ENCODE data around the gene RSU1.

DNA sequence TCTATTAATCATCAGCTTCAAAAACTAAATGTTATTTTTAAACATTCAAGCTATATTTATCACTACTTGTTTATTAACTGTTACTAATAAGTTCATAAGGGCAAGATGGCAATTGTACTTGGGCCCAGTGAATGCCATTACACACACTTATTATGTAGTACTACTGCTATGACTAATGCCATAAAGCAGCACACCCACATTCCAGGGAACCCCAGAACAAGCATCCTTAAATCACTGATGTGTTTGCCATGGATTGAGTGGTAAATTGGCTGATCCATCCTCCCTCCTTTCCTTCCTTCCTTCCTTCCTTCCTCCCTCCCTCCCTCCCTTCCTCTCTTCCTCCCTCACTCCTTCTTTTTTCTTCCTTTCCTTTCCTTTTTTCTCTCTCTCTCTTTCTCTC lies 37.4 kb upstream of the RSU1 start:
- TF ChIP-seq CBX5 (IDR thresholded peaks at IDR 0.05; ENCODE audit: low read depth) (no peak), BMI1 (IDR thresholded peaks at IDR 0.05; ENCODE audit: borderline replicate concordance) (no peak), EZH2 (IDR thresholded peaks at IDR 0.05; ENCODE audit: borderline replicate concordance, control insufficient read depth, low read depth, low read length) (no peak), GABPA (IDR thresholded peaks at IDR 0.05; ENCODE audit: low read depth) (no peak), EGR1 (IDR thresholded peaks at IDR 0.05; ENCODE audit: borderline replicate concordance in 1 of 2, low read depth in 2 of 2, low read length in 2 of 2) (no peak), EP300 (IDR thresholded peaks at IDR 0.05; ENCODE audit: borderline replicate concordance in 1 of 2, control insufficient read depth in 1 of 2, low read depth in 2 of 2, low read length in 2 of 2) (no peak), HDAC6 (IDR thresholded peaks at IDR 0.05; ENCODE audit: unreplicated experiment) (no peak), TARDBP (IDR thresholded peaks at IDR 0.05; ENCODE audit: borderline replicate concordance) (no peak)
- TF ChIP-seq, protein P1, sequence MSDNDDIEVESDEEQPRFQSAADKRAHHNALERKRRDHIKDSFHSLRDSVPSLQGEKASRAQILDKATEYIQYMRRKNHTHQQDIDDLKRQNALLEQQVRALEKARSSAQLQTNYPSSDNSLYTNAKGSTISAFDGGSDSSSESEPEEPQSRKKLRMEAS (IDR thresholded peaks at IDR 0.05; ENCODE audit: low read depth, low read length), result no peak
- TF ChIP-seq, protein P2, sequence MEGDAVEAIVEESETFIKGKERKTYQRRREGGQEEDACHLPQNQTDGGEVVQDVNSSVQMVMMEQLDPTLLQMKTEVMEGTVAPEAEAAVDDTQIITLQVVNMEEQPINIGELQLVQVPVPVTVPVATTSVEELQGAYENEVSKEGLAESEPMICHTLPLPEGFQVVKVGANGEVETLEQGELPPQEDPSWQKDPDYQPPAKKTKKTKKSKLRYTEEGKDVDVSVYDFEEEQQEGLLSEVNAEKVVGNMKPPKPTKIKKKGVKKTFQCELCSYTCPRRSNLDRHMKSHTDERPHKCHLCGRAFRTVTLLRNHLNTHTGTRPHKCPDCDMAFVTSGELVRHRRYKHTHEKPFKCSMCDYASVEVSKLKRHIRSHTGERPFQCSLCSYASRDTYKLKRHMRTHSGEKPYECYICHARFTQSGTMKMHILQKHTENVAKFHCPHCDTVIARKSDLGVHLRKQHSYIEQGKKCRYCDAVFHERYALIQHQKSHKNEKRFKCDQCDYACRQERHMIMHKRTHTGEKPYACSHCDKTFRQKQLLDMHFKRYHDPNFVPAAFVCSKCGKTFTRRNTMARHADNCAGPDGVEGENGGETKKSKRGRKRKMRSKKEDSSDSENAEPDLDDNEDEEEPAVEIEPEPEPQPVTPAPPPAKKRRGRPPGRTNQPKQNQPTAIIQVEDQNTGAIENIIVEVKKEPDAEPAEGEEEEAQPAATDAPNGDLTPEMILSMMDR (IDR thresholded peaks at IDR 0.05 in 2 of 3, conservative IDR thresholded peaks at IDR 0.05 in 1 of 3; ENCODE audit: control insufficient read depth in 2 of 3, extremely low read depth in 1 of 3, insufficient read depth in 1 of 3, low read depth in 3 of 3, low read length in 3 of 3), result no peak
- TF ChIP-seq, protein P3, sequence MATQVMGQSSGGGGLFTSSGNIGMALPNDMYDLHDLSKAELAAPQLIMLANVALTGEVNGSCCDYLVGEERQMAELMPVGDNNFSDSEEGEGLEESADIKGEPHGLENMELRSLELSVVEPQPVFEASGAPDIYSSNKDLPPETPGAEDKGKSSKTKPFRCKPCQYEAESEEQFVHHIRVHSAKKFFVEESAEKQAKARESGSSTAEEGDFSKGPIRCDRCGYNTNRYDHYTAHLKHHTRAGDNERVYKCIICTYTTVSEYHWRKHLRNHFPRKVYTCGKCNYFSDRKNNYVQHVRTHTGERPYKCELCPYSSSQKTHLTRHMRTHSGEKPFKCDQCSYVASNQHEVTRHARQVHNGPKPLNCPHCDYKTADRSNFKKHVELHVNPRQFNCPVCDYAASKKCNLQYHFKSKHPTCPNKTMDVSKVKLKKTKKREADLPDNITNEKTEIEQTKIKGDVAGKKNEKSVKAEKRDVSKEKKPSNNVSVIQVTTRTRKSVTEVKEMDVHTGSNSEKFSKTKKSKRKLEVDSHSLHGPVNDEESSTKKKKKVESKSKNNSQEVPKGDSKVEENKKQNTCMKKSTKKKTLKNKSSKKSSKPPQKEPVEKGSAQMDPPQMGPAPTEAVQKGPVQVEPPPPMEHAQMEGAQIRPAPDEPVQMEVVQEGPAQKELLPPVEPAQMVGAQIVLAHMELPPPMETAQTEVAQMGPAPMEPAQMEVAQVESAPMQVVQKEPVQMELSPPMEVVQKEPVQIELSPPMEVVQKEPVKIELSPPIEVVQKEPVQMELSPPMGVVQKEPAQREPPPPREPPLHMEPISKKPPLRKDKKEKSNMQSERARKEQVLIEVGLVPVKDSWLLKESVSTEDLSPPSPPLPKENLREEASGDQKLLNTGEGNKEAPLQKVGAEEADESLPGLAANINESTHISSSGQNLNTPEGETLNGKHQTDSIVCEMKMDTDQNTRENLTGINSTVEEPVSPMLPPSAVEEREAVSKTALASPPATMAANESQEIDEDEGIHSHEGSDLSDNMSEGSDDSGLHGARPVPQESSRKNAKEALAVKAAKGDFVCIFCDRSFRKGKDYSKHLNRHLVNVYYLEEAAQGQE (IDR thresholded peaks at IDR 0.05; ENCODE audit: low read depth, low read length), result no peak
- TF ChIP-seq, protein P4, sequence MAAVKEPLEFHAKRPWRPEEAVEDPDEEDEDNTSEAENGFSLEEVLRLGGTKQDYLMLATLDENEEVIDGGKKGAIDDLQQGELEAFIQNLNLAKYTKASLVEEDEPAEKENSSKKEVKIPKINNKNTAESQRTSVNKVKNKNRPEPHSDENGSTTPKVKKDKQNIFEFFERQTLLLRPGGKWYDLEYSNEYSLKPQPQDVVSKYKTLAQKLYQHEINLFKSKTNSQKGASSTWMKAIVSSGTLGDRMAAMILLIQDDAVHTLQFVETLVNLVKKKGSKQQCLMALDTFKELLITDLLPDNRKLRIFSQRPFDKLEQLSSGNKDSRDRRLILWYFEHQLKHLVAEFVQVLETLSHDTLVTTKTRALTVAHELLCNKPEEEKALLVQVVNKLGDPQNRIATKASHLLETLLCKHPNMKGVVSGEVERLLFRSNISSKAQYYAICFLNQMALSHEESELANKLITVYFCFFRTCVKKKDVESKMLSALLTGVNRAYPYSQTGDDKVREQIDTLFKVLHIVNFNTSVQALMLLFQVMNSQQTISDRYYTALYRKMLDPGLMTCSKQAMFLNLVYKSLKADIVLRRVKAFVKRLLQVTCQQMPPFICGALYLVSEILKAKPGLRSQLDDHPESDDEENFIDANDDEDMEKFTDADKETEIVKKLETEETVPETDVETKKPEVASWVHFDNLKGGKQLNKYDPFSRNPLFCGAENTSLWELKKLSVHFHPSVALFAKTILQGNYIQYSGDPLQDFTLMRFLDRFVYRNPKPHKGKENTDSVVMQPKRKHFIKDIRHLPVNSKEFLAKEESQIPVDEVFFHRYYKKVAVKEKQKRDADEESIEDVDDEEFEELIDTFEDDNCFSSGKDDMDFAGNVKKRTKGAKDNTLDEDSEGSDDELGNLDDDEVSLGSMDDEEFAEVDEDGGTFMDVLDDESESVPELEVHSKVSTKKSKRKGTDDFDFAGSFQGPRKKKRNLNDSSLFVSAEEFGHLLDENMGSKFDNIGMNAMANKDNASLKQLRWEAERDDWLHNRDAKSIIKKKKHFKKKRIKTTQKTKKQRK (IDR thresholded peaks at IDR 0.05; ENCODE audit: low read depth, low read length), result no peak
